T-cell (primary cell): ENCODE data around the gene MINK1. TPM values are rescaled to one million over a fixed set of nuclear protein-coding genes. Genes with fewer than 3 reads are reported as not detected.
A peak's percentile ranks its signal among the peaks of the same experiment; 100 is the strongest.
"Not testable (repeated sequence)": the region's sequence is repeated elsewhere in the genome, so short reads cannot be mapped to it uniquely, and the experiment has no call there.

Source experiments
- ATAC-seq, 4 experiments: fragments of 200-7000 bp in 3 of 4; fragments of 150-1000 bp in 1 of 4; cut with Tn5 transposase; replicated peaks in 1 of 4; 1 replicate in 3 of 4; 2 replicates in 1 of 4; pipeline ENCODE4 v1.10.0; 2021; ENCODE audit warnings: moderate library complexity in 3 of 4, mild to moderate bottlenecking in 2 of 4, moderate number of reproducible peaks in 1 of 4
- CTCF ChIA-PET, 2 donors: fragments of 300-600 bp; sonication (Branson Sonifier 250); formaldehyde crosslinking; loops; one replicate each; lab custom pipeline; 2022; ENCODE audit warnings: antibody characterized with exemption in 2 of 2; lab: Charles Lee
- POLR2A ChIA-PET, 2 donors: fragments of 300-600 bp; sonication (Branson Sonifier 250); formaldehyde crosslinking; loops; one replicate each; lab custom pipeline; 2022; ENCODE audit warnings: antibody characterized with exemption in 2 of 2; lab: Charles Lee
- DNase-seq, 35 experiments: peaks; one replicate each; pipeline versions ENCODE4 v3.0.0 to v3.0.0-alpha.2; 2013 to 2023
- H3K27ac ChIP-seq: one replicate; pipeline ENCODE4 v1.5.1; 2013; ENCODE audit warnings: low read length
- H3K27me3 ChIP-seq, 2 experiments: replicated peaks in 1 of 2; 1 replicate in 1 of 2; 2 replicates in 1 of 2; pipeline versions ENCODE4 v1.6.1 to v1.7.0; 2013; ENCODE audit warnings: low read length in 1 of 2, mixed read lengths in 1 of 2; ENCODE audit not compliant: control insufficient read depth in 2 of 2, insufficient read depth in 2 of 2; ENCODE audit errors: extremely low read depth in 1 of 2
- H3K36me3 ChIP-seq, 2 donors: 1 replicate in 1 of 2; 2 replicates in 1 of 2; pipeline versions ENCODE4 v1.6.1 to v1.7.0; 2013; ENCODE audit warnings: low read length in 1 of 2; ENCODE audit not compliant: control insufficient read depth in 2 of 2, insufficient read depth in 1 of 2; ENCODE audit errors: extremely low read depth in 1 of 2
- H3K4me1 ChIP-seq, 2 experiments: 1 replicate in 1 of 2; 2 replicates in 1 of 2; pipeline versions ENCODE4 v1.6.1 to v1.7.0; 2013; ENCODE audit warnings: low read length in 2 of 2, mixed read lengths in 1 of 2; ENCODE audit not compliant: insufficient read depth in 2 of 2, control insufficient read depth in 1 of 2; ENCODE audit errors: extremely low read depth in 1 of 2
- H3K4me3 ChIP-seq, 2 donors: 1 replicate in 1 of 2; 2 replicates in 1 of 2; pipeline versions ENCODE4 v1.5.1 to v1.7.0; 2013; ENCODE audit warnings: mild to moderate bottlenecking in 2 of 2, low read length in 1 of 2, moderate library complexity in 1 of 2; ENCODE audit not compliant: control insufficient read depth in 1 of 2; ENCODE audit errors: extremely low read depth in 1 of 2
- H3K9me3 ChIP-seq: 2 replicates; pipeline ENCODE4 v1.7.0; 2013
- H3K27ac Mint-ChIP-seq, 2 donors: one replicate each; pipeline ENCODE4 v1.8.0; 2020 to 2021; ENCODE audit warnings: mild to moderate bottlenecking in 2 of 2, mixed read lengths in 2 of 2
- H3K27me3 Mint-ChIP-seq, 2 donors: one replicate each; pipeline ENCODE4 v1.8.0; 2021 to 2022; ENCODE audit warnings: mixed read lengths in 2 of 2
- H3K36me3 Mint-ChIP-seq: one replicate; pipeline ENCODE4 v1.8.0; 2021; ENCODE audit warnings: mixed read lengths
- H3K4me1 Mint-ChIP-seq, 3 donors: one replicate each; pipeline ENCODE4 v1.8.0; 2020 to 2022; ENCODE audit warnings: mixed read lengths in 3 of 3, mild to moderate bottlenecking in 1 of 3
- H3K4me3 Mint-ChIP-seq, 3 donors: one replicate each; pipeline ENCODE4 v1.8.0; 2020 to 2022; ENCODE audit warnings: mild to moderate bottlenecking in 3 of 3, mixed read lengths in 3 of 3, moderate library complexity in 3 of 3
- H3K9me3 Mint-ChIP-seq, 3 donors: one replicate each; pipeline ENCODE4 v1.8.0; 2020 to 2022; ENCODE audit warnings: mixed read lengths in 3 of 3
- WGBS: methylation state at CpG from one replicate; pipeline ENCODE4 v1.1.5; 2013; ENCODE audit warnings: missing lambda C conversion rate; ENCODE audit not compliant: insufficient coverage; 5-methylcytosine and 5-hydroxymethylcytosine counted together
- total RNA-seq, 35 experiments: library from RNA in 6 of 35; stranded (reverse) in 6 of 35; fragments of 120-200 nt in 1 of 35; gene quantifications; one replicate each; pipeline versions ENCODE4 v1.2.1 to v1.2.4 and lab custom pipeline; 2013 to 2026

The MINK1 gene
- total RNA-seq, 5 donors from 2014 or later (not counting 1 experiment from before 2014, with no cell fraction given) = 156 to 189 (median 164) TPM

DNA sequence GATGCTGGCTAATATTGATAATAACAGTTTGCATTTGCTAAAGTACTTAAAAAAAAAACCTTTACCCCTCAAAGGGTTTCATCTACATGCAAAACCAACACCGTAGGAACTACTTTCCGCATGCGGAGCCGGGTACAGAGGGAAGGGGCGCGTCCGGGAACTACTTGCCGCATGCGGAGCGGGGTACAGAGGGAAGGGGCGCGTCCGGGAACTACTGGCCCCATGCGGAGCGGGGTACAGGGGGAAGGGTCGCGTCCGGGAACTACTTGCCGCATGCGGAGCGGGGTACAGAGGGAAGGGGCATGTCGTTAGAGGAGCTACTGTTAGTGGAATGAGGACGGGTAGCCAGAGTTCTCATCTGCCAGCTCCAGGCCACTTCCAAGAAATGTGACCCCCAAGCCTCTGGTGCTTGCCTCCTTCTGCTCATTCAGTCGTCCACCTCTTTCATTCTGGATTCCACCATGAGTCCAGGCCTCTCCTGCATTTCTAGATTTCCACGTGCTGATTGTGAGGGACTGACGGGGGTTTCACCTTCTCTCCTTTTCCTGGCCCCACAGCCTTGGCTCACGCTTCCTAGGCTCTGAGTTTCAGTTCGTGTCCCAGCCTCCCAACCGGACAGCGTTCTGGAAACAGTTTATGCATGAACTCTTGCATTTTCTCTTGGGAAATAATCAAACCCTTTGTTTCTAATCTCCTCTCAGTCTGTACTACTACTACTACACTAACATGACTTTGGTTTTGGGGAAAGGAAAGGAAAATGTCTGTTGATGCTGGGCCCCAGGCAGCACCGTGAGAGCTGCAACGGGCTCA is 26.9 kb downstream of the MINK1 start:
- Histone ChIP-seq H3K4me1 (peaks cover 0 to 8% of the 10 kb centered on the region in 2 experiments), H3K27me3 (no peaks in the 10 kb centered on the region), H3K4me3 (no peak overlapping the region), H3K36me3 (peaks cover 5 to 26% of the 10 kb centered on the region in 2 donors), H3K9me3 (no peaks in the 10 kb centered on the region), H3K27ac (no peak overlapping the region)
- Mint-ChIP-seq H3K4me3 (peak overlapping the region in 1 of 3 donors; percentile 2), H3K4me1 (peaks cover 13 to 34% (median 17%) of the 10 kb centered on the region in 3 donors), H3K27me3 (no peaks in the 10 kb centered on the region), H3K27ac (no peak overlapping the region), H3K9me3 (no peaks in the 10 kb centered on the region), H3K36me3 (peaks cover 31% of the 10 kb centered on the region)
- ATAC-seq = no peak
- ChIA-PET POLR2A (interaction anchor here in 1 of 2 donors (0.7 kb wide), 1 partner anchor 59 kb away, joined by 3 read pairs; no protein-coding TSS in a partner anchor), CTCF (no interaction called here)
- 99% methylated on average over 15 of the region's 32 CpGs for WGBS
- DNase-seq = no peak

GRCh38 chr17:4860651-4861050 is 27.5 kb downstream of the MINK1 start:
- peaks cover 5 to 26% of the 10 kb centered on the region in 2 donors for H3K36me3 ChIP-seq
- WGBS = 100% methylated on average over 8 of the region's 9 CpGs
- CTCF ChIA-PET = no interaction called here
- H3K4me1 Mint-ChIP-seq = peaks cover 13 to 34% (median 18%) of the 10 kb centered on the region in 3 donors
- peaks cover 31% of the 10 kb centered on the region for H3K36me3 Mint-ChIP-seq
- no peaks in the 10 kb centered on the region for H3K9me3 ChIP-seq
- ATAC-seq (no peak), DNase-seq (no peak)
- POLR2A ChIA-PET = no interaction called here
- H3K9me3 Mint-ChIP-seq = no peaks in the 10 kb centered on the region
- H3K27me3 ChIP-seq = no peaks in the 10 kb centered on the region
- no peak overlapping the region for H3K4me3 Mint-ChIP-seq
- no peaks in the 10 kb centered on the region for H3K27me3 Mint-ChIP-seq
- H3K27ac ChIP-seq = no peak overlapping the region
- H3K4me3 ChIP-seq = no peak overlapping the region
- no peak overlapping the region for H3K27ac Mint-ChIP-seq
- peaks cover 0 to 8% of the 10 kb centered on the region in 2 experiments for H3K4me1 ChIP-seq

DNA sequence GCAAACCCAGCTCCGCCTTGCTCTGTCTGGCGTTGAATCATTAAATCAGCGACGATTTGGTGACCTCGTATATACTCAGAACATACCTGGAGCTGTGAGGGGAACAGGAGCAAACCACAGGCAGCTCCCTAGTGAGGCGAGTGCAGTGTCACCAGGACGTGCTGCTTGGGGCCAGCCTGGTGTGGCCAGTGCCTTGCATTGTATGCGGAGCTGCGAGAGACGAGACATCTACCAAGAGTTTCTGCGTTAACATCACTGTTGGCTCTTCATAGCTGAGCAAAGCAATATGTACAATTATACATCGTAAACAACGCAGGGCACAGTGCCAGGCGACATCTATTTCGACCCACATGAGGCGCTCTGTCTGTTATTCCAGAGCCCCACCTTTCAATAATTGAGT is 27.9 kb downstream of the MINK1 start:
- H3K4me1 Mint-ChIP-seq = peaks cover 12 to 32% (median 17%) of the 10 kb centered on the region in 3 donors
- H3K9me3 ChIP-seq = no peaks in the 10 kb centered on the region
- H3K4me1 ChIP-seq = peaks cover 0 to 8% of the 10 kb centered on the region in 2 experiments
- H3K9me3 Mint-ChIP-seq = no peaks in the 10 kb centered on the region
- H3K27me3 Mint-ChIP-seq = no peaks in the 10 kb centered on the region
- H3K36me3 ChIP-seq = peaks cover 5 to 26% of the 10 kb centered on the region in 2 donors
- no peak overlapping the region for H3K27ac Mint-ChIP-seq
- H3K4me3 Mint-ChIP-seq = no peak overlapping the region
- no peak for DNase-seq
- no peaks in the 10 kb centered on the region for H3K27me3 ChIP-seq
- H3K27ac ChIP-seq = no peak overlapping the region
- no peak overlapping the region for H3K4me3 ChIP-seq
- POLR2A ChIA-PET = no interaction called here
- ATAC-seq = no peak
- WGBS = 99% methylated on average over 15 of the region's 16 CpGs
- peaks cover 29% of the 10 kb centered on the region for H3K36me3 Mint-ChIP-seq
- CTCF ChIA-PET = no interaction called here

GRCh38 chr17:4862720-4863119 is 29.6 kb downstream of the MINK1 start:
- POLR2A ChIA-PET = no interaction called here
- Mint-ChIP-seq H3K27ac (no peak overlapping the region), H3K36me3 (peaks cover 16% of the 10 kb centered on the region)

GRCh38 chr17:4863321-4863720 is 30.2 kb downstream of the MINK1 start:
- no peak overlapping the region for H3K4me3 ChIP-seq
- H3K9me3 Mint-ChIP-seq = no peaks in the 10 kb centered on the region
- peaks cover 0 to 8% of the 10 kb centered on the region in 2 experiments for H3K4me1 ChIP-seq
- ATAC-seq (no peak), DNase-seq (no peak)
- 100% methylated on average over 1 of the region's 1 CpG for WGBS
- peaks cover 0 to 16% (median 7%) of the 10 kb centered on the region in 3 donors for H3K4me1 Mint-ChIP-seq
- H3K36me3 Mint-ChIP-seq = peaks cover 14% of the 10 kb centered on the region
- ChIA-PET POLR2A (no interaction called here), CTCF (no interaction called here)
- H3K27ac ChIP-seq = no peak overlapping the region
- no peaks in the 10 kb centered on the region for H3K9me3 ChIP-seq
- no peaks in the 10 kb centered on the region for H3K27me3 ChIP-seq
- peaks cover 5 to 19% of the 10 kb centered on the region in 2 donors for H3K36me3 ChIP-seq
- H3K4me3 Mint-ChIP-seq = no peak overlapping the region
- no peaks in the 10 kb centered on the region for H3K27me3 Mint-ChIP-seq
- H3K27ac Mint-ChIP-seq = no peak overlapping the region

More at GRCh38 chr17:4862720-4863119, 29.6 kb downstream of the MINK1 start:
- Histone ChIP-seq H3K9me3 (no peaks in the 10 kb centered on the region), H3K27ac (no peak overlapping the region), H3K4me3 (no peak overlapping the region), H3K4me1 (peaks cover 0 to 8% of the 10 kb centered on the region in 2 experiments), H3K36me3 (peaks cover 5 to 19% of the 10 kb centered on the region in 2 donors), H3K27me3 (no peaks in the 10 kb centered on the region)
- ATAC-seq = no peak
- no peak overlapping the region for H3K4me3 Mint-ChIP-seq
- CTCF ChIA-PET = no interaction called here
- no CpG with 5 or more reads among the region's 4 CpGs for WGBS
- DNase-seq = no peak
- H3K27me3 Mint-ChIP-seq = no peaks in the 10 kb centered on the region
- no peaks in the 10 kb centered on the region for H3K9me3 Mint-ChIP-seq
- peaks cover 0 to 19% (median 8%) of the 10 kb centered on the region in 3 donors for H3K4me1 Mint-ChIP-seq

DNA sequence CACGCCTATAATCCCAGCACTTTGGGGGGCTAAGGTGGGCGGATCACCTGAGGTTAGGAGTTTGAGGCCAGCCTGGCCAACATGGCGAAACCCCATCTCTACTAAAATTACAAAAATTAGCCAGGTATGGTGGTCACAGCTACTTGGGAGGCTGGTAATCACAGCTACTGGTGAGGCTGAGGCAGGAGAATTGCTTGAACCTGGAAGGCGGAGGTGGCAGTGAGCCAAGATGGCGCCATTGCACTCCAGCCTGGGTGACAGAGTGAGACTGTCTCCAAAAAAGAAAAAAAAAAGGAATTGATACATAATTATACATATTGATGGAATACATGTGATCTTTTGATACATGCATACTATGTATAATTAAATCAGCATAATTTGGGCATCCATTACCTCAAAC is 34.4 kb downstream of the MINK1 start:
- not testable (repeated sequence) for DNase-seq, H3K27me3 ChIP-seq, ATAC-seq, H3K4me1 Mint-ChIP-seq, H3K27ac Mint-ChIP-seq, H3K27ac ChIP-seq, H3K4me1 ChIP-seq, H3K4me3 Mint-ChIP-seq, H3K36me3 Mint-ChIP-seq, H3K9me3 ChIP-seq, H3K27me3 Mint-ChIP-seq, H3K4me3 ChIP-seq, H3K9me3 Mint-ChIP-seq
- POLR2A ChIA-PET = interaction anchor here in 1 of 2 donors (0.5 to 0.6 kb wide), 2 partner anchors 454 to 1738 kb away, joined by 5 to 8 read pairs; no protein-coding TSS in a partner anchor
- CTCF ChIA-PET = interaction anchor here in 1 of 2 donors (0.6 kb wide), 1 partner anchor 447 kb away, joined by 5 read pairs; no protein-coding TSS in a partner anchor
- no CpG with 5 or more reads among the region's 5 CpGs for WGBS
- H3K36me3 ChIP-seq = peaks cover 0 to 13% of the 10 kb centered on the region in 2 donors
